Lung (tissue), 16 donors: Measurements from ENCODE around the gene TRAPPC2B. TPM values are rescaled to one million over a fixed set of nuclear protein-coding genes. Genes with fewer than 3 reads are reported as not detected.
A peak's percentile ranks its signal among the peaks of the same experiment; 100 is the strongest.

Source experiments
- ATAC-seq: fragments of 200-7000 bp; cut with Tn5 transposase; one replicate; pipeline ENCODE4 v1.9.1; 2020; ENCODE audit warnings: moderate number of reproducible peaks; ENCODE audit not compliant: insufficient read depth, low FRiP score
- DNase-seq, 3 donors: peaks; one replicate each; pipeline ENCODE4 v3.0.0-alpha.2; 2013 to 2017
- H3K27ac ChIP-seq, 2 donors: one replicate each; pipeline ENCODE4 v1.5.1; 2013; ENCODE audit warnings: mild to moderate bottlenecking in 2 of 2, moderate library complexity in 2 of 2, control low read depth in 1 of 2, inconsistent platforms in 1 of 2, low read depth in 1 of 2, low read length in 1 of 2
- H3K27me3 ChIP-seq, 3 donors: one replicate each; pipeline ENCODE4 v1.5.1; 2013; ENCODE audit warnings: low read length in 2 of 3; ENCODE audit not compliant: control insufficient read depth in 3 of 3, insufficient read depth in 3 of 3
- H3K36me3 ChIP-seq, 4 donors: one replicate each; pipeline ENCODE4 v1.5.1; 2013; ENCODE audit warnings: low read length in 4 of 4, mild to moderate bottlenecking in 1 of 4, moderate library complexity in 1 of 4; ENCODE audit not compliant: control insufficient read depth in 4 of 4, insufficient read depth in 4 of 4
- H3K4me1 ChIP-seq, 5 donors: one replicate each; pipeline ENCODE4 v1.5.1; 2013; ENCODE audit warnings: low read length in 5 of 5, mild to moderate bottlenecking in 2 of 5, moderate library complexity in 1 of 5; ENCODE audit not compliant: control insufficient read depth in 5 of 5, insufficient read depth in 5 of 5
- H3K4me3 ChIP-seq: one replicate; pipeline ENCODE4 v1.5.1; 2013; ENCODE audit warnings: mild to moderate bottlenecking, control low read depth, moderate library complexity
- H3K9ac ChIP-seq, 2 donors: one replicate each; pipeline ENCODE4 v1.5.1; 2013; ENCODE audit warnings: low read length in 2 of 2, control low read depth in 1 of 2; ENCODE audit not compliant: insufficient read depth in 1 of 2
- H3K9me3 ChIP-seq, 4 donors: one replicate each; pipeline ENCODE4 v1.5.1; 2013; ENCODE audit warnings: low read length in 3 of 4, mild to moderate bottlenecking in 1 of 4, moderate library complexity in 1 of 4; ENCODE audit not compliant: control insufficient read depth in 4 of 4, insufficient read depth in 3 of 4
- WGBS, 2 donors: extraction: QIAGEN DNeasy Blood & Tissue Kit; methylation state at CpG; one replicate each; pipeline ENCODE4 v1.1.7; 2013; 5-methylcytosine and 5-hydroxymethylcytosine counted together
- long read RNA-seq, 5 donors: transcript quantifications; one replicate each; lab custom pipeline, GENCODE V29; 2026
- polyA plus RNA-seq, 2 donors: library from polyadenylated mRNA; stranded (reverse); fragments of 200-250 nt; gene quantifications; one replicate each; pipeline ENCODE4 v1.2.1, GENCODE V29; 2013
- total RNA-seq, 2 donors: library from RNA; depleted of rRNA in 1 of 2; stranded (reverse); fragments of >200 nt in 1 of 2; gene quantifications; one replicate each; pipeline ENCODE4 v1.2.1, GENCODE V29; 2014 to 2021
- TF ChIP-seq, protein P1 (sequence below): IDR thresholded peaks from 2 replicates; pipeline ENCODE4 v1.5.1; 2012; ENCODE audit warnings: mild to moderate bottlenecking; ENCODE audit errors: control extremely low read depth, extremely low read depth
- donor health status: control.
- donor health status: control.
- donor health status: Bipolar disorder and iron deficiency.
- donor health status: healthy.
- donor health status: DM: yes; HTN: yes; CAD: no.

Gene TRAPPC2B
- 10 to 100 TPM in 1 of 2 donors, 1 to 10 TPM in 1; 6.2 to 15.1 TPM for total RNA-seq
- 10 to 100 TPM; 15.3 to 25.4 TPM for polyA plus RNA-seq
- long read RNA-seq, donor 1, transcript TRAPPC2B-202 (1 exons, 1,743 nt) = major isoform, 14 of 25 reads
- long read RNA-seq, donor 1, transcript TRAPPC2B-201 (2 exons, 732 nt) = minor isoform, 11 of 25 reads
- long read RNA-seq, donor 1, partial matches to known transcripts = 0 of 25 reads
- long read RNA-seq, donor 1, other reads (novel, unspliced or antisense) = 0 of 25 reads
- long read RNA-seq, donor 2, transcript TRAPPC2B-201 (2 exons, 732 nt) = major isoform, 8 of 12 reads
- long read RNA-seq, donor 2, partial matches to known transcripts = 0 of 12 reads
- long read RNA-seq, donor 2, other reads (novel, unspliced or antisense) = 0 of 12 reads
- long read RNA-seq, donor 3, transcript TRAPPC2B-202 (1 exons, 1,743 nt) = major isoform, 10 of 20 reads
- long read RNA-seq, donor 3, transcript TRAPPC2B-201 (2 exons, 732 nt) = major isoform, 10 of 20 reads
- long read RNA-seq, donor 3, partial matches to known transcripts = 0 of 20 reads
- long read RNA-seq, donor 3, other reads (novel, unspliced or antisense) = 0 of 20 reads
- long read RNA-seq, donor 4, transcript TRAPPC2B-202 (1 exons, 1,743 nt) = minor isoform, 9 of 19 reads
- long read RNA-seq, donor 4, transcript TRAPPC2B-201 (2 exons, 732 nt) = major isoform, 10 of 19 reads
- long read RNA-seq, donor 4, partial matches to known transcripts = 0 of 19 reads
- long read RNA-seq, donor 4, other reads (novel, unspliced or antisense) = 0 of 19 reads
- long read RNA-seq, donor 5, transcript TRAPPC2B-202 (1 exons, 1,743 nt) = minor isoform, 9 of 34 reads
- long read RNA-seq, donor 5, transcript TRAPPC2B-201 (2 exons, 732 nt) = major isoform, 25 of 34 reads
- long read RNA-seq, donor 5, partial matches to known transcripts = 0 of 34 reads
- long read RNA-seq, donor 5, other reads (novel, unspliced or antisense) = 0 of 34 reads

DNA sequence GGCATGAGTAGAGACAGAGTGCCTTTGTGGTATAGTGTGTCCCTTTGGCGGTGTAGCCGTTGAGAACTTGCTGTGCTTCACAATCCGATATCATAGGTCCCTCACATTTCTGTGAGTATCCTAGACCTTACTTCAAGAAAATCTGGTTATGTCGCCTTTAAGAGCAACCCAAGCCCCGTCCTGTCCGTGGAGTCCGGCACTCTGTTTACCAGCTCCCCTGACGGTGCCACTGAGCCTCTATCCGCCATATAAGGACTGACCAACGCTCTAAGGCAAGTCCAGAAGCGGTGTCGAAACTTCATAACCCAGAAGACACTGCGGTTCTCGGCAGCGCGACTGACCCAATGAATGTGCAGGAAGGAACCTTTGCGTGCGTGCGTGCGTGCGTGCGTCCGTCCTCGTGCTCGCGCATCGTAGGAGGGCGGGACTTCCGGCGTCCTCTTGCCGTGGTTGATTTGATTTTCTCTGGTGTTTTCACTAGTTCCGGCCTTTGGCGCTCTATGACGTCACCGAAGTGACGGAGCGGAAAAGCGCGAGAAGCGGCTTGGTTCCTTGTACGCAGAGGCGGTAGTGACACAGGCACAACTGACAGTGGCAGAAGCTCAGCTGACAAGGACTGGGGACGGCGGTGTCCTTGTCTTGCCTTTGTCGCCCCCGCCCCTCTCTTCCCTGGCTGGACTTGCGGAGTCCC lies at the start of gene TRAPPC2B, which contains the start of gene ZNF547:
Gene TRAPPC2B (plus strand): TSS at position 555 of the 691 bp plus-strand sequence. CDS start 1,283 bp downstream, outside the sequence.
Gene ZNF547 (plus strand): TSS at position 555 of the 691 bp plus-strand sequence. CDS start 5,005 bp downstream, outside the sequence.
- DNase-seq (peak; percentile 100), ATAC-seq (peak; percentile 96)
- Histone ChIP-seq H3K36me3 (peaks cover 0 to 10% (median 5%) of the 10 kb centered on the region in 4 donors), H3K27me3 (no peaks in the 10 kb centered on the region), H3K9ac (peak within 1 kb of the TSS; percentile 93 to 96), H3K4me3 (peak within 1 kb of the TSS; percentile 70), H3K4me1 (peaks cover 0 to 7% (median 5%) of the 10 kb centered on the region in 5 donors), H3K27ac (peak within 1 kb of the TSS; percentile 84 to 89), H3K9me3 (peaks cover 0 to 17% (median 0%) of the 10 kb centered on the region in 4 donors)
- WGBS, 2 donors = 1% methylated on average over 47 of the region's 47 CpGs
- TF ChIP-seq, protein P1, sequence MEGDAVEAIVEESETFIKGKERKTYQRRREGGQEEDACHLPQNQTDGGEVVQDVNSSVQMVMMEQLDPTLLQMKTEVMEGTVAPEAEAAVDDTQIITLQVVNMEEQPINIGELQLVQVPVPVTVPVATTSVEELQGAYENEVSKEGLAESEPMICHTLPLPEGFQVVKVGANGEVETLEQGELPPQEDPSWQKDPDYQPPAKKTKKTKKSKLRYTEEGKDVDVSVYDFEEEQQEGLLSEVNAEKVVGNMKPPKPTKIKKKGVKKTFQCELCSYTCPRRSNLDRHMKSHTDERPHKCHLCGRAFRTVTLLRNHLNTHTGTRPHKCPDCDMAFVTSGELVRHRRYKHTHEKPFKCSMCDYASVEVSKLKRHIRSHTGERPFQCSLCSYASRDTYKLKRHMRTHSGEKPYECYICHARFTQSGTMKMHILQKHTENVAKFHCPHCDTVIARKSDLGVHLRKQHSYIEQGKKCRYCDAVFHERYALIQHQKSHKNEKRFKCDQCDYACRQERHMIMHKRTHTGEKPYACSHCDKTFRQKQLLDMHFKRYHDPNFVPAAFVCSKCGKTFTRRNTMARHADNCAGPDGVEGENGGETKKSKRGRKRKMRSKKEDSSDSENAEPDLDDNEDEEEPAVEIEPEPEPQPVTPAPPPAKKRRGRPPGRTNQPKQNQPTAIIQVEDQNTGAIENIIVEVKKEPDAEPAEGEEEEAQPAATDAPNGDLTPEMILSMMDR = no peak

DNA sequence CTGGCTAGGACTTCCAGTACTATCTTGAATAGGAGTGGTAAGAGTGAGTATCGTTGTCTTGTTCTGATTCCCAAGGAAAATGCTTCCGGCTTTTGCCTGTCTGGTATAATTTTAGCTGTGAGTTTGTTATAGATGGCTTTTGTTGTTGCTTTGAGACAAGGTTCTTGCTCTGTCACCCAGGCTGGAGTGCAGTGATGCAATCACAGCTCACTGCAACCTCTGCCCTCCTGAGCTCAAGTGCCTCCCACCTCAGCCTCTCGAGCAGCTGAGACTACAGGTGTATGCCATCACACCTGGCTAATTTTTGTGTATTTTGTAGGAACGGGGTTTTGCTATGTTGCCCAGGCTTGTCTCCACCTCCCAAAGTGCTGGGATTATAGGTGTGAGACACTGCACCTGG lies 49.2 kb upstream of the TRAPPC2B start:
- H3K27ac ChIP-seq = no peak overlapping the region
- H3K9me3 ChIP-seq = peaks cover 0 to 9% (median 0%) of the 10 kb centered on the region in 4 donors
- no peak overlapping the region for H3K9ac ChIP-seq
- H3K27me3 ChIP-seq = peaks cover 0 to 41% (median 29%) of the 10 kb centered on the region in 3 donors
- H3K36me3 ChIP-seq = no peaks in the 10 kb centered on the region
- TF ChIP-seq, protein P1 = no peak
- no peak overlapping the region for H3K4me3 ChIP-seq
- WGBS, 2 donors = 72 to 74% methylated on average over 4 of the region's 4 CpGs
- no peaks in the 10 kb centered on the region for H3K4me1 ChIP-seq
- no peak for ATAC-seq
- no peak for DNase-seq

DNA sequence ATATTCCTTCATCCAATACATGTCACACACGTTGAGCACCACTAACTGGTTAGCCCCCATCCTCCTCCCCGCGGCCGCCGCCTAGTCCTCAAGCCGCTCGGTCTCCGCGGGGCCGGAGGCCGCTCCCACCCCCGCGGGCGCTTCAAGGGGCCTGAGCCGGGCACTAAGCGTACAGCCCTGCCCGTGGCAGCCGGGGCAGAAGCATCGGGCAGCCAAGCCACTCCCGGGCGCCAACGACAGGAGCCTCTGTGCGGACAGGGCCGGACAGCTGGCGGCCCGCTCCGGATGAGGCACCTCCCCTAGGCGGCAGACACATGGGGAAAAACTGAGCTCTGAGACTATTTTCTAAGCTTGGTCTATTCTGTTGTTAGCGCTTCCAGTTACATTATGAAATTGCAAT lies 45.8 kb upstream of the TRAPPC2B start:
- peaks cover 0 to 34% (median 29%) of the 10 kb centered on the region in 3 donors for H3K27me3 ChIP-seq
- no peak overlapping the region for H3K4me3 ChIP-seq
- H3K4me1 ChIP-seq = peaks cover 4 to 12% (median 10%) of the 10 kb centered on the region in 5 donors
- ATAC-seq (no peak), DNase-seq (no peak)
- H3K36me3 ChIP-seq = peaks cover 0 to 4% (median 0%) of the 10 kb centered on the region in 4 donors
- H3K27ac ChIP-seq = no peak overlapping the region
- TF ChIP-seq, protein P1 = no peak
- H3K9ac ChIP-seq = no peak overlapping the region
- WGBS, 2 donors = 11 to 17% methylated on average over 29 of the region's 29 CpGs
- peaks cover 0 to 15% (median 0%) of the 10 kb centered on the region in 4 donors for H3K9me3 ChIP-seq
